HEK293 (cell line): ENCODE results near the gene ZFYVE1.

ENCODE experiments used
- CTCF ChIP-seq: fragments of 450-650 bp; formaldehyde crosslinking; IDR thresholded peaks from 2 replicates; pipeline ENCODE4 v1.5.1; 2016; ENCODE audit warnings: missing biosample characterization, missing genetic modification characterization
- PBX3 ChIP-seq: sonication (generic); formaldehyde crosslinking; IDR thresholded peaks from 2 replicates; pipeline ENCODE4 v1.8.1; 2022; ENCODE audit warnings: mild to moderate bottlenecking, moderate library complexity, missing genetic modification reagents
- SETDB1 ChIP-seq: IDR thresholded peaks from one replicate; pipeline ENCODE4 v1.6.1; 2017; ENCODE audit warnings: mild to moderate bottlenecking, low read length, moderate library complexity, mixed read lengths; ENCODE audit not compliant: insufficient read length
- SP2 ChIP-seq: fragments of 450-650 bp; formaldehyde crosslinking; IDR thresholded peaks from 2 replicates; pipeline ENCODE4 v1.5.1; 2016; ENCODE audit warnings: missing biosample characterization, missing genetic modification characterization
- ZBTB11 ChIP-seq: fragments of 450-650 bp; formaldehyde crosslinking; conservative IDR thresholded peaks from 2 replicates; pipeline ENCODE4 v1.5.1; 2016; ENCODE audit warnings: low read depth, missing biosample characterization, missing genetic modification characterization
- ZNF521 ChIP-seq: fragments of 450-650 bp; formaldehyde crosslinking; IDR thresholded peaks from 2 replicates; pipeline ENCODE4 v1.5.1; 2017; ENCODE audit warnings: missing biosample characterization, mild to moderate bottlenecking, missing genetic modification characterization
- ZNF670 ChIP-seq: fragments of 450-650 bp; formaldehyde crosslinking; IDR thresholded peaks from 2 replicates; pipeline ENCODE4 v1.5.1; 2016; ENCODE audit warnings: missing biosample characterization, missing genetic modification characterization, low read depth
- TF ChIP-seq, protein P1 (sequence below): fragments of 450-650 bp; formaldehyde crosslinking; IDR thresholded peaks from 2 replicates; pipeline ENCODE4 v1.5.0; 2017; ENCODE audit warnings: missing biosample characterization, missing genetic modification characterization, borderline replicate concordance

GRCh38 chr14:73026243-73026844 is 562 bp downstream of the ZFYVE1 start:
- TF ChIP-seq ZNF670 = no peak
- TF ChIP-seq ZBTB11 (tag by site-specific recombination) = no peak
- no peak for TF ChIP-seq CTCF (tag by site-specific recombination)
- TF ChIP-seq, protein P1, sequence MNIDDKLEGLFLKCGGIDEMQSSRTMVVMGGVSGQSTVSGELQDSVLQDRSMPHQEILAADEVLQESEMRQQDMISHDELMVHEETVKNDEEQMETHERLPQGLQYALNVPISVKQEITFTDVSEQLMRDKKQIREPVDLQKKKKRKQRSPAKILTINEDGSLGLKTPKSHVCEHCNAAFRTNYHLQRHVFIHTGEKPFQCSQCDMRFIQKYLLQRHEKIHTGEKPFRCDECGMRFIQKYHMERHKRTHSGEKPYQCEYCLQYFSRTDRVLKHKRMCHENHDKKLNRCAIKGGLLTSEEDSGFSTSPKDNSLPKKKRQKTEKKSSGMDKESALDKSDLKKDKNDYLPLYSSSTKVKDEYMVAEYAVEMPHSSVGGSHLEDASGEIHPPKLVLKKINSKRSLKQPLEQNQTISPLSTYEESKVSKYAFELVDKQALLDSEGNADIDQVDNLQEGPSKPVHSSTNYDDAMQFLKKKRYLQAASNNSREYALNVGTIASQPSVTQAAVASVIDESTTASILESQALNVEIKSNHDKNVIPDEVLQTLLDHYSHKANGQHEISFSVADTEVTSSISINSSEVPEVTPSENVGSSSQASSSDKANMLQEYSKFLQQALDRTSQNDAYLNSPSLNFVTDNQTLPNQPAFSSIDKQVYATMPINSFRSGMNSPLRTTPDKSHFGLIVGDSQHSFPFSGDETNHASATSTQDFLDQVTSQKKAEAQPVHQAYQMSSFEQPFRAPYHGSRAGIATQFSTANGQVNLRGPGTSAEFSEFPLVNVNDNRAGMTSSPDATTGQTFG = no peak
- no peak for TF ChIP-seq SP2
- no peak for TF ChIP-seq PBX3 (CRISPR knock-in tag)
- TF ChIP-seq SETDB1 = no peak
- TF ChIP-seq ZNF521 (tag by site-specific recombination) = no peak
